ENCODE measurements around the gene PKN1.

- no peak for TF ChIP-seq CTCF (IDR thresholded peaks at IDR 0.05; ENCODE audit: insufficient read depth, low read depth, low read length)
- TF ChIP-seq EZH2 (IDR thresholded peaks at IDR 0.05; ENCODE audit: insufficient read depth, low read length) = no peak
These were observed 83.8 kb downstream of the PKN1 start for GRCh38 chr19:14516746-14517438.
